Subcutaneous abdominal adipose tissue (tissue), 5 donors: ENCODE data around the gene SOHLH2.

Experiments
- H3K27ac ChIP-seq: one replicate; pipeline ENCODE4 v1.7.0; 2013; ENCODE audit warnings: low read depth, mild to moderate bottlenecking, inconsistent platforms, low read length, moderate library complexity
- H3K27me3 ChIP-seq, 5 donors: one replicate each; pipeline ENCODE4 v1.7.0; 2013; ENCODE audit warnings: low read length in 5 of 5, inconsistent platforms in 1 of 5; ENCODE audit not compliant: control insufficient read depth in 5 of 5, insufficient read depth in 4 of 5
- H3K36me3 ChIP-seq, 5 donors: one replicate each; pipeline ENCODE4 v1.7.0; 2013; ENCODE audit warnings: low read length in 5 of 5; ENCODE audit not compliant: control insufficient read depth in 5 of 5, insufficient read depth in 5 of 5
- H3K4me1 ChIP-seq, 5 donors: one replicate each; pipeline ENCODE4 v1.7.0; 2013; ENCODE audit warnings: low read length in 5 of 5, mild to moderate bottlenecking in 3 of 5, moderate library complexity in 1 of 5; ENCODE audit not compliant: control insufficient read depth in 5 of 5, insufficient read depth in 5 of 5
- H3K4me3 ChIP-seq, 5 donors: one replicate each; pipeline ENCODE4 v1.7.0; 2013; ENCODE audit warnings: low read length in 5 of 5, low read depth in 1 of 5
- H3K9ac ChIP-seq, 5 donors: one replicate each; pipeline ENCODE4 v1.7.0; 2013; ENCODE audit warnings: low read length in 5 of 5, mild to moderate bottlenecking in 4 of 5, moderate library complexity in 3 of 5
- H3K9me3 ChIP-seq, 5 donors: one replicate each; pipeline ENCODE4 v1.7.0; 2013; ENCODE audit warnings: low read length in 5 of 5; ENCODE audit not compliant: control insufficient read depth in 5 of 5
- donor health status: healthy.
- donor health status: healthy.
- donor health status: healthy.
- donor health status: healthy.
- donor health status: healthy.

SOHLH2 gene

GRCh38 chr13:36192166-36192565 is 22.2 kb downstream of the SOHLH2 start:
- Histone ChIP-seq H3K9ac (no peak overlapping the region), H3K4me1 (no peaks in the 10 kb centered on the region), H3K27me3 (no peaks in the 10 kb centered on the region), H3K36me3 (no peaks in the 10 kb centered on the region), H3K27ac (no peak overlapping the region), H3K9me3 (no peaks in the 10 kb centered on the region), H3K4me3 (no peak overlapping the region)

GRCh38 chr13:36190771-36191170 is 23.6 kb downstream of the SOHLH2 start:
- no peaks in the 10 kb centered on the region for H3K9me3 ChIP-seq
- H3K27ac ChIP-seq: no peak overlapping the region
- H3K4me3 ChIP-seq: no peak overlapping the region
- no peaks in the 10 kb centered on the region for H3K27me3 ChIP-seq
- H3K36me3 ChIP-seq: no peaks in the 10 kb centered on the region
- no peaks in the 10 kb centered on the region for H3K4me1 ChIP-seq
- no peak overlapping the region for H3K9ac ChIP-seq

- Histone ChIP-seq H3K4me3 (no peak overlapping the region), H3K9ac (no peak overlapping the region), H3K27ac (no peak overlapping the region), H3K36me3 (no peaks in the 10 kb centered on the region), H3K4me1 (no peaks in the 10 kb centered on the region), H3K27me3 (no peaks in the 10 kb centered on the region), H3K9me3 (no peaks in the 10 kb centered on the region)
These were observed 25.9 kb downstream of the SOHLH2 start for GRCh38 chr13:36188441-36188840.

- no peak overlapping the region for H3K27ac ChIP-seq
- no peaks in the 10 kb centered on the region for H3K27me3 ChIP-seq
- H3K36me3 ChIP-seq: no peaks in the 10 kb centered on the region
- no peak overlapping the region for H3K4me3 ChIP-seq
- no peaks in the 10 kb centered on the region for H3K4me1 ChIP-seq
- H3K9ac ChIP-seq: no peak overlapping the region
- no peaks in the 10 kb centered on the region for H3K9me3 ChIP-seq
These were observed 30.5 kb downstream of the SOHLH2 start for GRCh38 chr13:36183901-36184300.

GRCh38 chr13:36175621-36176020 is 38.7 kb downstream of the SOHLH2 start:
- Histone ChIP-seq H3K36me3 (no peaks in the 10 kb centered on the region), H3K4me1 (no peaks in the 10 kb centered on the region), H3K9me3 (no peaks in the 10 kb centered on the region), H3K4me3 (no peak overlapping the region), H3K27ac (no peak overlapping the region), H3K9ac (no peak overlapping the region), H3K27me3 (no peaks in the 10 kb centered on the region)

GRCh38 chr13:36174923-36175322 is 39.4 kb downstream of the SOHLH2 start:
- no peaks in the 10 kb centered on the region for H3K4me1 ChIP-seq
- H3K27ac ChIP-seq: no peak overlapping the region
- no peak overlapping the region for H3K9ac ChIP-seq
- H3K27me3 ChIP-seq: no peaks in the 10 kb centered on the region
- H3K4me3 ChIP-seq: no peak overlapping the region
- no peaks in the 10 kb centered on the region for H3K36me3 ChIP-seq
- H3K9me3 ChIP-seq: no peaks in the 10 kb centered on the region

GRCh38 chr13:36173571-36174322 is 40.6 kb downstream of the SOHLH2 start:
- no peaks in the 10 kb centered on the region for H3K27me3 ChIP-seq
- no peak overlapping the region for H3K27ac ChIP-seq
- peaks cover 0 to 2% (median 2%) of the 10 kb centered on the region in 5 donors for H3K4me1 ChIP-seq
- H3K9me3 ChIP-seq: no peaks in the 10 kb centered on the region
- H3K4me3 ChIP-seq: no peak overlapping the region
- no peak overlapping the region for H3K9ac ChIP-seq
- H3K36me3 ChIP-seq: no peaks in the 10 kb centered on the region

GRCh38 chr13:36166046-36166445 is 48.3 kb downstream of the SOHLH2 start:
- Histone ChIP-seq H3K27ac (no peak overlapping the region), H3K4me3 (no peak overlapping the region), H3K27me3 (no peaks in the 10 kb centered on the region), H3K9me3 (no peaks in the 10 kb centered on the region), H3K4me1 (peaks cover 0 to 10% (median 7%) of the 10 kb centered on the region in 5 donors), H3K36me3 (no peaks in the 10 kb centered on the region), H3K9ac (no peak overlapping the region)

- H3K4me1 ChIP-seq: peaks cover 0 to 10% (median 6%) of the 10 kb centered on the region in 5 donors
These were observed 50.5 kb downstream of the SOHLH2 start for GRCh38 chr13:36163809-36164308.

GRCh38 chr13:36163286-36163685 is 51.1 kb downstream of the SOHLH2 start:
- H3K9ac ChIP-seq: no peak overlapping the region
- H3K4me3 ChIP-seq: no peak overlapping the region
- H3K4me1 ChIP-seq: peaks cover 0 to 6% (median 4%) of the 10 kb centered on the region in 5 donors
- H3K9me3 ChIP-seq: no peaks in the 10 kb centered on the region
- no peaks in the 10 kb centered on the region for H3K27me3 ChIP-seq
- H3K36me3 ChIP-seq: no peaks in the 10 kb centered on the region
- H3K27ac ChIP-seq: no peak overlapping the region

More at GRCh38 chr13:36163809-36164308, 50.5 kb downstream of the SOHLH2 start:
- Histone ChIP-seq H3K4me3 (no peak overlapping the region), H3K36me3 (no peaks in the 10 kb centered on the region), H3K27me3 (no peaks in the 10 kb centered on the region), H3K9me3 (no peaks in the 10 kb centered on the region), H3K27ac (no peak overlapping the region), H3K9ac (no peak overlapping the region)
